Thyroid gland (tissue), 4 donors: ENCODE measurements around the gene SARNP.

ENCODE experiments used
- POLR2A ChIP-seq, 2 donors: fragments of 450-650 bp; IDR thresholded peaks; one replicate each; pipeline ENCODE4 v1.6.1; 2017; ENCODE audit warnings: antibody characterized with exemption in 2 of 2, mild to moderate bottlenecking in 2 of 2, moderate library complexity in 1 of 2
- TF ChIP-seq, protein P1 (sequence below), 6 experiments: fragments of 200-600 bp in 3 of 6; fragments of 450-650 bp in 3 of 6; sonication (generic) in 3 of 6; IDR thresholded peaks; one replicate each; pipeline ENCODE4 v1.5.1; 2016 to 2019; ENCODE audit warnings: antibody characterized with exemption in 6 of 6, mild to moderate bottlenecking in 2 of 6, inconsistent platforms in 1 of 6, moderate library complexity in 1 of 6

DNA sequence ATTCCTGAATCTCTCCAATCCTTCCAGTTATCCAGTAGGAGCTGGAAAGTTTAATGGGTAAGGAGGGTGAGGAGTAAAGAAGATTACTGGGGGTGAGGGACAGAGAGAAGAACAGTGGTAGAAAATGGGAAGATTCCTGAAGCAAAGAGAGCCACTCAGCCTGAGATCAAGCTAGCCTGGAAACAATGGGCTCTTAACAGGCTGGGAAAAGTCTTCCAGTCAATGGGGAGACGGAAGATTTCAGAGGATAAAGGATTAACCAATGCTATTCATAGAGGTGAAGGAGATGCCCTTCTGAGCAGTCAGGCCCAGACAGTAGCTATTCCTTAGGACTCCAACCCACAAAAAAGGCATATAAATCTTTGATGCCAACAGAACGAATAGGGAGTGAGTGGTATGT is 59.8 kb downstream of the SARNP start:
- TF ChIP-seq, protein P1, sequence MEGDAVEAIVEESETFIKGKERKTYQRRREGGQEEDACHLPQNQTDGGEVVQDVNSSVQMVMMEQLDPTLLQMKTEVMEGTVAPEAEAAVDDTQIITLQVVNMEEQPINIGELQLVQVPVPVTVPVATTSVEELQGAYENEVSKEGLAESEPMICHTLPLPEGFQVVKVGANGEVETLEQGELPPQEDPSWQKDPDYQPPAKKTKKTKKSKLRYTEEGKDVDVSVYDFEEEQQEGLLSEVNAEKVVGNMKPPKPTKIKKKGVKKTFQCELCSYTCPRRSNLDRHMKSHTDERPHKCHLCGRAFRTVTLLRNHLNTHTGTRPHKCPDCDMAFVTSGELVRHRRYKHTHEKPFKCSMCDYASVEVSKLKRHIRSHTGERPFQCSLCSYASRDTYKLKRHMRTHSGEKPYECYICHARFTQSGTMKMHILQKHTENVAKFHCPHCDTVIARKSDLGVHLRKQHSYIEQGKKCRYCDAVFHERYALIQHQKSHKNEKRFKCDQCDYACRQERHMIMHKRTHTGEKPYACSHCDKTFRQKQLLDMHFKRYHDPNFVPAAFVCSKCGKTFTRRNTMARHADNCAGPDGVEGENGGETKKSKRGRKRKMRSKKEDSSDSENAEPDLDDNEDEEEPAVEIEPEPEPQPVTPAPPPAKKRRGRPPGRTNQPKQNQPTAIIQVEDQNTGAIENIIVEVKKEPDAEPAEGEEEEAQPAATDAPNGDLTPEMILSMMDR (IDR thresholded peaks at IDR 0.05): no peak
- no peak for TF ChIP-seq POLR2A (IDR thresholded peaks at IDR 0.05)
